Activated CD4-positive, CD25-positive, alpha-beta regulatory T cell treated with anti-CD3 and anti-CD28 coated beads, Interleukin-2, amount 50 U/mL, for 16 hours (primary cell): ENCODE measurements around the gene GPR52.
"Not testable (repeated sequence)": the region's sequence is repeated elsewhere in the genome, so short reads cannot be mapped to it uniquely, and the experiment has no call there.

Experiments used
- DNase-seq: peaks from one replicate; pipeline ENCODE4 v3.0.0-alpha.2; 2020; ENCODE audit warnings: low read depth, low spot score

GPR52 gene, protein sequence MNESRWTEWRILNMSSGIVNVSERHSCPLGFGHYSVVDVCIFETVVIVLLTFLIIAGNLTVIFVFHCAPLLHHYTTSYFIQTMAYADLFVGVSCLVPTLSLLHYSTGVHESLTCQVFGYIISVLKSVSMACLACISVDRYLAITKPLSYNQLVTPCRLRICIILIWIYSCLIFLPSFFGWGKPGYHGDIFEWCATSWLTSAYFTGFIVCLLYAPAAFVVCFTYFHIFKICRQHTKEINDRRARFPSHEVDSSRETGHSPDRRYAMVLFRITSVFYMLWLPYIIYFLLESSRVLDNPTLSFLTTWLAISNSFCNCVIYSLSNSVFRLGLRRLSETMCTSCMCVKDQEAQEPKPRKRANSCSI

DNA sequence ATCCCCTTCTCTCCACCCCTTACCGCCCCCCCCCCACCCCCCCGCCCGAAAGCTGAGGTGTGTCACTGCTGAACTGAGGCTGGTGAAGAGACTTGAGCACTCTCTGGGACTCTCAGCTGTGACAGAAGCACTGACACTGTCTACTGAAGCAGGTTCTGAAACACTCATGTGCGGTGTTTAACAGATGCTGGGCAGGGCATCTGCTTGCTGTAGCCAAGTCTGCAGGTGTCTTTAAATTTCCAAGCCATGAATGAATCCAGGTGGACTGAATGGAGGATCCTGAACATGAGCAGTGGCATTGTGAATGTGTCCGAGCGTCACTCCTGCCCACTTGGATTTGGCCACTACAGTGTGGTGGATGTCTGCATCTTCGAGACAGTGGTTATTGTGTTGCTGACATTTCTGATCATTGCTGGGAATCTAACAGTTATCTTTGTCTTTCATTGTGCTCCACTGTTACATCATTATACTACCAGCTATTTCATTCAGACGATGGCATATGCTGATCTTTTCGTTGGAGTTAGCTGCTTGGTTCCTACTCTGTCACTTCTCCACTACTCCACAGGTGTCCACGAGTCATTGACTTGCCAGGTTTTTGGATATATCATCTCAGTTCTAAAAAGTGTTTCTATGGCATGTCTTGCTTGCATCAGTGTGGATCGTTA is at the start of gene GPR52:
TSS of gene GPR52 (plus strand) at position 99 of the 665 bp plus-strand sequence. CDS start at position 247, 148 bp downstream.
- no peak for DNase-seq

DNA sequence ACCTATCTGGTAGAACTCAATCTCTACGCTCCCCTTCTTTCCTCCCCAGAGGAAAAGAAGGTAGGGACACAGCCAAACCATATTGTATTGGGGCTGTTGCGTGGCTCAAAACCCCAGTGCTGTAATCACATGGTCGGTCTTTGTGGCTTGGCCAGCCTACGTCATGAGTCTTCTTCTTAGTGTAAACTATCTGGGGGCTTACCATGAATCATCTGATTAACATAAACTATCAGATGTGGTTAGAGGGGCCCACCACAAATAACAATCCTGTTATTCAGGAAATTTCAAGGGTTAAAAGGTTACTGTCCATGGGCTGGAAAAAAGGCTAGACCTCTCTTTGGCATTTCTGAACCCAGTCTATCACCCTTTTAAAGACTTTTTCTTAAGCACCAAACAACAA is 49.5 kb upstream of the GPR52 start:
- DNase-seq: no peak

DNA sequence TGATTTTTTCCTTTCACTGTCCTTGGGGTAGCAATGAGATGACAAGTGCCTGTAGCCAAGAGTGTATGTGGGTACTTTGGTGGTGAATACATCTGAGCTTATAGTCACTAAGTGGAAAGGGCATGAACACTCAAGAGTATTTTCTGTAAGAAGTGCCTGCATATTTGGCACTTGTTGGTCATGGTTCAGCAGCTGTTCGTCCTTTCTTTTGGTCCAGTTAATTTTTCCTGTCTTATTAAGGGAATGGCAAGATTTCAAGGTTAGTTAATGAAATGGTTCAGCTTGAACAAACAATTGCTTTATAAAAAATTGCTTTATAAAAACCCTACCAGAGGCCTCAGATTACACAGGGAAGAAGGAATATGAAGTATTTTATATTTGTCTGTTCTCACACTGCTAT is 48.6 kb upstream of the GPR52 start:
- no peak for DNase-seq

DNA sequence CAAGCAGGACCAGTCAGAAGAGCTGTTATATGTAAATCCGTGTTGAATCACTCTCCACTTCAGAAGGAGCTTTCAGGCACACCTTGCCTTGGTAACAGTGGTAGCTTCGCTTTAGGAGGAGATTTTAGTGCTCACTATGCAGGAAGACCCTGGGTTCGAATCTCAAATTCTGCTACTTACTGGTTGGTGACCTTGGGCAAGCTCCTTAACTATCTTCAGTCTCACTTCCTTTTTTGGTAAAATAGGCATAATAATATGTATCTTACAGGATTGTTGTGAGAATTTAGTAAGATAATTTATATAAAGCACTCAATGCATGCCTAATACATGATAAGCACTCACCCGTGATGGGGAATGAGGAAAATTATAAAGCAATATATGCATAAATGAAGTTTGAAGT is 46.7 kb upstream of the GPR52 start:
- DNase-seq: no peak

DNA sequence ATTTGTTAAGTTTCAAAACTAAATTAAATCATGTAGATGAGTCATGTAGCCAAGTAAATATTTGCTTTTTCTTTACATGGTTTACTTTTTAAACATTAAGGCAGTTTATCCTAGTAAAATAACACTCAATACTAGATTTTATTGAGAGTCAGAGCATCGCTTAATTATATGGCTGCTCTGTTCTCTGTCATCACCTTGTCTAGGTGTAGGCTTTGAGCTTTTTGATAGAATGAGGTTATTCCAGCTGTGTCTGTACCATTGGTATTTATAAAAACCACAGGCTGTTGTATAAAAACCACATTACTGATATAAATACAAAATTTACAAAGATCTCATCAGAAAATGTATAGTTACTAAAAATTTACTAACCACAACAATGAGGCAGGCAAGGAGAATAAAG is 42.5 kb upstream of the GPR52 start:
- no peak for DNase-seq

DNA sequence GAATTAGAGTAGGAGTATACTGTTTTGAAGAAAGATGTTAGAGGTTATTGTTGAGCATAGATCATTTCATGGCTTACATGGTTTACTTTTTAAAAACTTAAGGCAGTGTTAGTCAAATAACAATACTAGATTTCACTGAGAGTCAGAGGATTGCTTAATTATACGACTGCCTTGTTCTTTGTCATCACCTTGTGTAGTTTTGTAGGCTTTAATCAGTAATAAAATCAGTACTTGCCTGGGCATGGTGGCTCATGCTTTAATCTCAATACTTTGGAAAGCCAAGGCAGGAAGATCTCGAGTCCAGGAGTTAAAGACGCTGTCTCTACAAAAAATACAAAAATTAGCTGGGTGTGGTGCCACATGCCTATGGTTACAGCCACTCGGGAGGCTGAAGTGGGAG is 41.3 kb upstream of the GPR52 start:
- DNase-seq: no peak

DNA sequence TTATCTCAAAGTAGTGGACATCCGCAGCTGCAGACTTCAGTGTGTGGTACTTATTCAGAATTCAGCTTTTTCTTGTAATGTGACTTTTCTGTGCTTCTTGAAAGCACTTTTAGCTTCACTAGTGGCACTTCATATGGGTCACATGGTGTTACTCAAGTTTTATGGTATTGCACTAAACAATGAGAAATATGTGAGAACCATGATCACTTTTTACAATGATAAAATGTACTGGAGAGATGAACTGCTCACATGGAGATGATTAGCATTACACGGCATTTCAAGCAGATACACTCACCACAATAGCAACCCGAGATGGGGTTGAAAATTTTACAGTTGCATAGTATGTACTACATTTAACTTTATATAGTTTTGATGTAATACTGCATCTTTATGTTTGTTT is 40.1 kb upstream of the GPR52 start:
- DNase-seq: no peak

DNA sequence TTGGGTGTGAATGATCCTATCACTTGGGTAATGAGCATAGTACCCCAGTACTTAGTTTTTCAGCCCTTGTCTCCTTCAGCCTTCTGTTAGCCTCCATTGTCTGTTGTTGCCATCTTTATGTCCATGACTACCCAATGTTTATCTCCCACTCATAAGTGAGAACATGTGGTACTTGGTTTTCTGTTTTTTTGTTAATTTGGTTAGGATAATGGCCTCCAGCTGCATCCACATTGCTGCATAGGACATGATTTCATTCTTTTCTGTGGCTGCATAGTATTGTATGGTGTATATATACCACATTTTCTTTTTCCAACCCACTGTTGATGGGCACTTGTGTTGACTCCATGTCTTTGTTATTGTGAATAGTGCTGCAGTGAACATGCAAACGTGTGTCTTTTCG is 39.6 kb upstream of the GPR52 start:
- no peak for DNase-seq

DNA sequence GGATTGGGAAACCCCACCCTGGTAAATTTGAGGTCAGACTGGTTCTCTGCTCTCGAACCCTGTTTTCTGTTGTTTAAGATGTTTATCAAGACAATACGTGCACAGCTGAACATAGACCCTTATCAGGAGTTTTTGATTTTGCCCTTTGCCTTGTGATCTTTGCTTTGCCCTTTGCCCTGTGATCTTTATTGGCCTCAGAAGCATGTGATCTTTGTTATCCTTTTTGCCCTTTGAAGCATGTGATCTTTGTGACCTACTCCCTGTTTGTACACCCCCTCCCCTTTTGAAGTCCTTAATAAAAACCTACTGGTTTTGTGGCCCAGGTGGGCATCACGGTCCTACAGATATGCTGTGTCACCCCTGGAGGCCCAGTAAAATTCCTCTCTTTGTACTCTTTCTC is 38.0 kb upstream of the GPR52 start:
- not testable (repeated sequence) for DNase-seq

DNA sequence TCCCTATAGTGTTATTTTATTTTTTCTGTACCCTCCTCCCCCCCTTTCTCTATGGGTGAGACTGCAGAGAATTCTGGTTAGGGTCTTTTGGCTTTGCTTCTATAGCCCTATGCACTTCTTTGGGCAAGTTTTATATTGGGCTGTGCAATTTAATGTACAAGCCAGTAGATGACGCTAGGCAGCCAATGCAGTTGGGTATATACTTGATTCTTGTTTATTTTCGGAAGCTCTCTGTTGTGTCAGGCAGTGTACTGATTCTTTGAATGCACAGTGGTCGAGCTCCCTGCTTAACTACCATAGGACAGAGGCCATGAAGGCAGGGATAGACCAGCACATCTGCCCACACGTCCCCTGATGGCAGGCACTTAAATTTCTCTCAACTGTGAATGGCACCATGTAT is 34.1 kb upstream of the GPR52 start:
- DNase-seq: no peak

DNA sequence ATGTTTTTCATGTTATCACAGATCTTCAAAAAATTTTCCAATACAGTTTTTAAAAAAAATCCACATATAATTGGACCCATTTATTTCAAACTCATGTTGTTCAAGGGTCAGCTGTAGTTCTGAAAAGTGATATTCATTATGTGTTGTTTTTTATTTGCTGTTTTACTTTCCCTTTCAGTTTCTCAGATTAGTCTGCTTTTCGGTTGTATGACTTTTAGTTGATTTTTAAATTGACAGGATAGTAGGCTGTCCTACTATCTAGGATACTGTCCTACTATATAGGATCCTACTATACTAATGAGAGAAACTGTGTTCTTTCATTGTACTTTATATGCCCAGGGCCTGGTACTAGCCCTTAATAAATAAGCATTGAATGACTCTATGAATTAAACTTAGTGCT is 33.6 kb upstream of the GPR52 start:
- DNase-seq: no peak

DNA sequence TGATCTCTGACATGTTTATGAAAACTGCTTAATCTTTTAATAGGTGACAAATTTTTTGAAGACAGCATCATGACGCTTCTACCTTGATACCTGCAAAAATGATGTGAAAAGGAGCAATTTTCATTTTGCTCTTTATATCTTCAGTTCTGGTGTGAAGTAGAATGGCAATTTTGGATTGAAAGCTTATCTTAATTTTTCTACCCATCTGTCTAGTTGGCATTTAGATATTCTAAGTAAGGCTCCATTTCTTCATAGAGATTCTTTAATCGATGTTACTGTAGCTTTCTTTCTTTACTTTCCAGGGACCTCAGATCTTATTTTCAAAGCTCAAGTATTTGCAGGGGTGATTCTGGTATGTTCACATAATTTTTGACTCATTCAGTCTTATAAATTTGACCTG is 32.3 kb upstream of the GPR52 start:
- no peak for DNase-seq

DNA sequence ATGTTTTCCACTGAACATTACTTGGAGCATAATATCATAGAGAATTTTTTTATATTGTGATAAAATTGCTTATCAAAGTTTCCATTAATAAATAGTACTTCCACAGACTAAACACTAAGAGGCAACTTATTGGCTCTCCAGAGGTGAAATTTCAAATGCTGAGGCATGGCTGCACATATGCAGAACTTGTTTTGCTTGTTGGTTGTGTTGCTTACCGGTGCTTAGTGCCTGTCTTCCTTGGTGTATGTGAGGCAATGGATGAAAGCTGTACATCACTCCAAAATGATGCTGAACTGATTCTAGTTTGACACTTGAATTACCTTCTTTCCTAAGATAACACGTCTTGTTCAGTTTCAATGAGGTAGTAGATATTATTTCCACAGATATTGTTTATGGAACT is 29.8 kb upstream of the GPR52 start:
- DNase-seq: no peak

DNA sequence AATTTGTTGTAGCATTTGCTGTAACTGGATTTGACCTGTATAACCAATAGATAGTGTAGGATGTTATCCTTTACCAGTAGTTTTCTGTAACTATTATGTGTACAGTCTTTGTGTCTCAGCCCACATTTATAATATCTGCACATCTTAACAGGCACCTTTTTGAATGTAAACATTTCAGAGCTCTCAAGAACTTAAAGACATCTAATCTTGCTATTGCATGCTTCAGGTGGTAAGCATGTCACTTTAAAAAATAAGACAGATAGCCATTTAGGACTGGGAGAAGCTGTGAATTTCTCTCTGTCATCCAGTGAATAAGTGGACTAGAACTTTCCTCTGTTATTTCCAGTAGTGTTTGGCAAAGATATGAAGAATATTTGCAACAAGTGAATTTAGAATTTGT is 22.6 kb upstream of the GPR52 start:
- DNase-seq: no peak

DNA sequence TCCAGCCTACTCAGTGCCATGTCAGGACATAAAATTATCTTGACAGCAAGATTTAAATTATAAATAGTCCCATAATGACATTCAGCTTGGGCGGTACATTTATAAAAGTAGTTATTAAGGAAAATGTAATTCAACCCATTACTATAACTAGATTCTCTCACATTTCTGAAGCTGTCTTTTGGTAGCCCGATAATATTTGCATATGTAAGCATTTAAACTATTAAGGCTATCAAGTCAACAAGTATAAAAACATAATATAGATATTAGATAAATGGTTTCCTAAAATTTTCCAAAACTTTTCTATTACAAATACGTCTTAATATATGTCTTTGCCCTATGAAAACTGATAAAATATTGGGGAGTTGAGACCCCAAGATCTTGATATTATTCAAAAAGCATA is 21.6 kb upstream of the GPR52 start:
- no peak for DNase-seq

DNA sequence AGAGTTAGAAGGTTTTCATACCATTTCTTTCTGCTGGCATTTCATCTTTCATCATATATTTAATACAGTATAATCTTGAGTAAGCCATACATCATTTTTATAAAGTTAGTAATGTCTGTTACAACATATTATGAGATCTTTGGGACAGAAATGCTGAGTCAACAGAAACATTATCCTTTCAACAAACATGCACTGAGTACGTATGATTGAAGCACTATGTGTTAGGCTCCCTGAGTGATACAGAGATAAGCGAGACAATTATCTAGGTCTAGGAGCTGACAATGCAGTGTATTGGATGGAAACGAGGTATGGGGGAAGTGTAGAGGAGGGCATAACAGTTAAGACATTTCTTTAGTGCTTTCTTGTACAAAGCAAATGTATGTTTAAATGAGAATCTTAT is 19.7 kb upstream of the GPR52 start:
- no peak for DNase-seq

DNA sequence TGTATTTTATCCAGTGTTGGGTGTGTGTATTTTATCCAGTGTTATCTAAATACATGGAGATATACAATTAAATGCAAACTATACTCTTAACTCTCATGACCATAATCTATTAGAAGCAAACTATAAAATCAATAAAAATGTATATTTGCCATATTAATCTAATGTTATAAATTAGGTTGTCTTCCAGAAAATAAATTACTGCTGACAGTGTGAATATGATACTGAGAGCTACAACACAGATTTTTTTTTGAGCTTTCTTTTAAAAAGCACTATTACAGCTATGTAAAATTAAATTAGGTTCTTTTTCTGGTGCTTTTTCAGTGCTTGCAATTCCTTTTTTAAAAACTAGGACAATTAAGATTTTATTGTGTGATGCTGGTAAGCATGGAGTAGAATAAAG is 19.0 kb upstream of the GPR52 start:
- no peak for DNase-seq

DNA sequence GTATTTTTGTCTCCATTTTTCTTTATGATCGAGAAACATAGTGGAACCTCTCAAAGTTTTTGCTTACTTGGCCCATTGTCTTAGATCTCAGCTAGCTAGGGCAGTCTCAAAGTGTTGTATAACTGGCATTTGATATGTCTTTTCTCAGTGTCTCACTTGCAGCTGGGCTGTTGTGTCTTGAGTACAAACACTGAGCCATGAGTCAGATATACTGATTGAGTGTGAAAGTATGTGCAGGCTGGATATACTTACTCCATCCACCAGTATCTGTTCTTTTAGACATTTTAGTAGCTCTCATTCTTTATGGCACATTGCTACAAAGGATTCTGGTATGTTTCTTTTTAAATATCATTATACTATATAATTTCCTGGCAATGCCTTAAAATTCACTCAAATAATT is 14.3 kb upstream of the GPR52 start:
- no peak for DNase-seq

DNA sequence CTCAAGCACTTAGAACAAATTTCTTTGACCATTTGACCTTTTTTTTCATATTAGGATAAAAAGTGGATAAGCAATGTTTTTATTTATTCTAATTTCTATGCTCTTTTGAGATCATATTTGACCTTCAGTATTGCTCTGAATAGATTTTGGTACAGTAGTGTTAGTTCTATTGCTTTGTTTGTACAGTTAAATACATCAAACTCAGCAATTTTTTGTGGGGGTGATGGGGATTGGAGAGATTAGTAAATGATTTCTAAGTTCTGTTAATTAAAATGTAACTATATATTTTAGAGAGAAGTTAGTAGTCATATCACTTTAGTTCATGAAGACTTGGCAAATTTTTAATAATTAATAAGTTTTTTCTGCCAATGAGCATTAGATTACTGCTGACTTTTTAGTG is 2.4 kb upstream of the GPR52 start:
- no peak for DNase-seq

DNA sequence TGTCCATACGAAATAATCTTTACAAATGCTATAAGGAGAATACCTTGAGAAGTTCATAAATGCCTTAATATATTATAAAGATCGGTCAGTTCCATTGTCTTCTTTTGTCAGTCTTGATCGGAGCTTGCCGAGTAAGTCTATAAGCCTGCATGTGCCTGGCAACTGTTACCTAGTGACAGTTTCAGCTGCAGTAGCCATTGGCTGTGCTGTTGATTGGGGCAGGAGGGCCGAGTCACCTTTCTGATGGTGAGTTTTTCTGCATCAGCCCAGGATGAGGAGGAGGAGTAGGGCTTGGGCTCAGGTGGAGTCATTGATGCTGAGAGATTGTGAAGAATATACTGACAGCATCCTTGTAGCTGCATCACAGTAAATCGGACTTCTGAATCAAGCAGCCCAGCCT is 1.9 kb upstream of the GPR52 start:
- no peak for DNase-seq

DNA sequence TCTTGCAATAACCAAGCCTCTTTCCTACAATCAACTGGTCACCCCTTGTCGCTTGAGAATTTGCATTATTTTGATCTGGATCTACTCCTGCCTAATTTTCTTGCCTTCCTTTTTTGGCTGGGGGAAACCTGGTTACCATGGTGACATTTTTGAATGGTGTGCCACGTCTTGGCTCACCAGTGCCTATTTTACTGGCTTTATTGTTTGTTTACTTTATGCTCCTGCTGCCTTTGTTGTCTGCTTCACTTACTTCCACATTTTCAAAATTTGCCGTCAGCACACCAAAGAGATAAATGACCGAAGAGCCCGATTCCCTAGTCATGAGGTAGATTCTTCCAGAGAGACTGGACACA is 743 bp downstream of the GPR52 start:
- no peak for DNase-seq

DNA sequence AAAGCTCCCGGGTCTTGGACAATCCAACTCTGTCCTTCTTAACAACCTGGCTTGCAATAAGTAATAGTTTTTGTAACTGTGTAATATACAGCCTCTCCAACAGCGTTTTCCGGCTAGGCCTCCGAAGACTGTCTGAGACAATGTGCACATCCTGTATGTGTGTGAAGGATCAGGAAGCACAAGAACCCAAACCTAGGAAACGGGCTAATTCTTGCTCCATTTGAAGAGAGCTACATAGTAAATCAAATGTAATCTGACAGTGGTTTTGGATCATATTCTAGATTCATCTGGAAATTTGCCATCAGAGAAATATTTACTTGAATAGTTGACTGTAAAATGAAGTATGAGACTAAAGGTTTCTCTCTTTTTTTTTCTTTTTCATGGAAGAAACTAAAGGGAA is 1.2 kb downstream of the GPR52 start:
- DNase-seq: no peak

DNA sequence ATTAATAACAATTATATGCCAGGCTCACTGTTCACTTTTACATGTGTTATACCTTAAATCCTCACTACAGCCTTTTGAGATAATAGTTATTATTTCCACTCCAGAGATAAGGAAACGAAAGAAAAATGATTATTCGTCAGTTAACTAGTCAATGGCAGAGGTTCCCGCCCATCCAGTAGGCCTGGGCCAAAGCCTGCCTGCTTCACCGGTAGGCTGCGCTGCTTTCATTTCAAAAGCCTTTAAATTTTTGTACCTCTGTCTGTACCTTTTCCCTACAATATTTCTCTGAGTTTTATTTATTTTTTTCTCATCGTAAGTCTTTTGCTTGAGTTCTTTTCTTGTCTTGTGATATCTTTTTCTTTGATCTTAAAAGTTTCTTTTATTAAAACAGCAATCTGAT is 3.6 kb downstream of the GPR52 start:
- DNase-seq: no peak

DNA sequence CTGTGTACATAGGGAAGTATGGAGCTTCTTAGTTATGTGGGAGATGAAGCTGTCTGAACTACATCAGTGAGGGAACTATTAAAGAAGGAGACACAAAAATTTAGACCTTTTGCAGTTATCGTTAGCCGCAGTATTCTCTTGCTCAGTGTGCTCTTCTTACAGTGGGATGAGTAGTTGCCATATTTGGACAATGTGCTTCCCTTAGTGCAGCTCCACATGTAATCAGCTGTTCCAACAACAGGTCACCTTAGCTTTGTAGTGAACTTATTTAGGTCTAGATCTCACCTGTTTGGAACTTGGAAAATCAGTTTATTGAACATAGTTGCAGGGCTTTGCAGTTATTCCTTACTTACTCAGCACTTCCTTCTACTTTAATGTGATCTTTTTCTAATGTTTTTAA is 18.1 kb downstream of the GPR52 start:
- no peak for DNase-seq
